GM19372 (cell line): ENCODE data around the gene ASXL3.

Experiments
- ATAC-seq: cut with Tn5 transposase; IDR thresholded peaks from one replicate; pipeline ENCODE4 v1.9.1; 2021; ENCODE audit warnings: mild to moderate bottlenecking, low read depth, moderate library complexity; ENCODE audit not compliant: unreplicated experiment

The ASXL3 gene

DNA sequence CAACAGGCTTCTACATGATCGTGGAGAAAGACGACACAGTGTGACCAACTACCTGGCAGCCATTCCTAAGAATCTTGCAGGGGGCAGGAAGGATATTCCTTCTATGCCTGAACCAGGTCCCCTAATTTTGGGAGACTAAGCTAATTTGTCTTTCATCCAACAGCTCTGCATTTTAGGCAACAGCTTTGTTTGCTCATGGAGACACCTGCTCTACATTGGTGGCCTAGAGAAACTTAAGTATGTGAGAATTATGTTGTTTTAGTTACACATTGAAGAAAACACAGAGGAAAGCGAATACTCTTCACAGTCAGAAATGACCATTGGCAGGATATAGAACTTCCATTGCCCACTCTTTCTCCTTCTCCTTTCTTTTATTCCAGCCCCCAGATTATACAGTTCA is 75.2 kb downstream of the ASXL3 start:
- no peak for ATAC-seq

DNA sequence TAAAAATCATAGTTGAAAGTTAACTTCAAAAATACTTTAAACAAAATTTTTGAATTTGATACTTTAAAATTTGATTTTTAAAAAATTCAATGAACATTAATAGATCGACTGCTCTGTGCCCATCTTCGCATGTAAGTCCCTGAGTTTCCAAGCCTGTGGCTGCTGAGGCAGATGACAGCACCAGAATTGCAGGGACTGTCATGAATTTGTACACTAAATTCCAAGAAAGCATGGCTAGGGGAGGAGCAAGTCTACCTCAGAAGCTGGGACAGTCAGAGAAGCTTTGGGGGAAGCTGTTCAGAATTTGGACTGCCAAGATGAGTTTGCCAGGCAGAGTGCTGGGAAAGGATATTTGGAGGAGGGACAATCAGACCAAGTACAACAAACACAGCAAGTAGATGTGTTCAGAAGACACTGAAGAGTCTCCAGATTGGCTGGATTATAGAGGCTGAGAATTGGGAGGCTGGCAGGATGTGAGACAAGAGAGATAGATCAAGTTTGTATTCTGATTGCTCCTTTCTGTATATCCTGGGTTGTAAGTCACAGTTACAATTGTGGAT is 79.0 kb downstream of the ASXL3 start:
- ATAC-seq, result no peak

DNA sequence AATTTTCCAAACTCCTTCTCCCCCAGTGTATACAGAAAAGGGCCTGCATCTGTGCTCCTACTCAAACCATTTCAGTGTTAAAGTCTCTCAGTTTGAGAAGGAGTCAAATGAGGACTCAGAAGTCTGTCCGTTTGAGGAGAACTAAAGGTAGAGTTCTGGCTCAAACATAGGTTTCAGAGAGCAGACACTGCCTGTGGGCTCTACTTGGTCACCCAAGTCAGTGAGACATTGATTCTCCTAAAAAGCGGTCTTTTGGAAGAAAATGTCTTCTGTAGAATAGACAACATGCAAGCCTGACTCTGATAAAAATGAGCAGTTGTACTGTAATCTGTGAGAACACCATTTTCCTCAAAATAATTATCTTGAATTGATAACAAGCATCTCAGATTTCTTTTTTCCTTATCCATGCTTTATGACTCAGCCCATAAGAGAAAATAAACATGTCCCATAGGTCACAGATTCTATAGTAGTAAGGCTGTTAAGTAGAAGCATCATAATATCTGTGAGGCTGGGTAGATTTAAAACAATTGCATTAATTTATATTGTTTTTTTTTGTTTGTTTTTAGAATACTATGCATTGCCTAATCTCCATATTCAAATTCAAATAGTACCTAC is 82.8 kb downstream of the ASXL3 start:
- no peak for ATAC-seq

DNA sequence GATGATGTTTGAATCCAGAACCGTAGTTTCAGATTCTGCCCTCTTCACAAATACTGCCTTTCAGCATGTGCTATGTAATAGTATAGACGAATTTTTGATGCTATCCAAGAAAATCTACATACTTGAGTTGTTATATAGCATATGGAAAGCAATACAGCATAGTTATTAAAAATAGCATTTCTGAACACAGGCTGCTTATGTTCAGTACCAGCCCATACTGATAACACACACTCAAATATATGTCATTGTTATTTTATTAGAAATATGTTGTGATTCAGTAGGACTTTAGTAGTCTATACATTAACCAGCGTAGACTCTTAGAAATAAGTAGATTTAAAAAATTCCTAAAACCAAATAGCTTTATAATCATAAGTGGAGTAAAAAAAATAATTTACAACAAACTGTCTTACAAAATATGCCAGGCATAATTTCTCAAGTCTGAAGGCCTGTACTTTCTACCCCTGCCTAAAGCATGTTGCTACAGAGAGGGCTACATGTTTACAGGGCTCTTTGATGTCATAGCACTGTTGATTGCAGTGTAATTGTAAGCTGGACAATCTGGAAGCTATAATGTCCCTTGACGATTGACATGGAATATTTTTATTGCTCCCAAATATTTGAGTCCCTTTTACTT is 86.3 kb downstream of the ASXL3 start:
- ATAC-seq, result no peak

GRCh38 chr18:33665187-33665586 is 87.2 kb downstream of the ASXL3 start:
- no peak for ATAC-seq

DNA sequence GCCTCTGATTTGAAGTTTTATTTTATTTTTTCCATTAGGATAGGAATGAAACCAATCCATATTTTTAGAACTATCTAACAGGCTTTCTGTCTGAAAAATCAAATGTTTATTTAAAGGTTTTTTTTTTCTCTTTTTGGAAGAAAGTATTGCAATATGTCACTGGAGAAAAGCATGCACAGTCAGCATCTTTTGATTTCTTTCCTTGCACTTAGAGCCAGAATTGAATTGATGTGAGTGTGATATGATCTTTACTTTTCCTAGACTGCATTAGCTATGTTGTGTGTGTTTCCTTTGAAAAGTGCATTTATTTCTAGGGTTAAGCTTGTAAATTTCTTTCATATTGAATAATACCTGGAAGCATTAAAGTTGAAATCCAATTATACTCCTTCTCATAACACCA is 87.6 kb downstream of the ASXL3 start:
- ATAC-seq, result no peak

GRCh38 chr18:33666915-33667314 is 88.9 kb downstream of the ASXL3 start:
- no peak for ATAC-seq

DNA sequence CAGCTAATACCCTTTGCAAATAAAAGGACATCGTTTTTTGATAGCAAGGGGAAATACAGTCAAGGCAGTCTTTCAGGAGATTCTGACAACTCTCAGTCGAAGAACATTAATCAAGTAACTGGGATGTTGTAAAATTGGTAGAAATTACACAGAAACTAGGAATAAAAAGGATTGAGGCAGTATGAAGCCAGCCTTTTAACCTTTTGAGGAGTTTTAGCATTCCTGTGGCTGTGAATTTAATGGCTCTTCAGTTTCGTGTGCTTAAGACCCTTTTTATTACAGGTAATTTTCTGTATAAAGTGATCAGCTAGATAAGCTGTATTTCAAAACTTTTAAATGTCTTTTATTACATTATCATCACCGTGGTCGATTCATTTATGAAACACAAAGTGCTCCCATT is 91.6 kb downstream of the ASXL3 start:
- ATAC-seq, result no peak

- no peak for ATAC-seq
These were observed 92.0 kb downstream of the ASXL3 start for GRCh38 chr18:33670029-33670428.

DNA sequence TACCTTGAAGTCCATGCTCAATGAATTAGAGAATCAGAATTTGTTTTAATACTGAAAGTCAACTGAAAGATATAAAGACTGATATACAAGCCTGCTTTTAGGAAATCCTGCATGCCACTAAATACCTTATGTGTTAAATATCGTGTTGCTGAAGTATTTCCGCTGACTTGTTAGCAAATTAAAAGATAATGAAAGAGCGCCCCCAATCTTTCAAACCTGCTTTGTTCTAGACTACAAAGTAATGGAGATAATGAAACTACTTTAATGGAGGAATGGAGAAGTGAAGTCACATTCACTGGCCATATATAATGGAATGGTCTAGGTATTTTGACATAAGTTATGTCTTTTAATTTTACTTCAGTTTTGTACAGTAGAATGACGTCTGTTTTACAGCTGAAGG is 95.7 kb downstream of the ASXL3 start:
- ATAC-seq, result no peak

DNA sequence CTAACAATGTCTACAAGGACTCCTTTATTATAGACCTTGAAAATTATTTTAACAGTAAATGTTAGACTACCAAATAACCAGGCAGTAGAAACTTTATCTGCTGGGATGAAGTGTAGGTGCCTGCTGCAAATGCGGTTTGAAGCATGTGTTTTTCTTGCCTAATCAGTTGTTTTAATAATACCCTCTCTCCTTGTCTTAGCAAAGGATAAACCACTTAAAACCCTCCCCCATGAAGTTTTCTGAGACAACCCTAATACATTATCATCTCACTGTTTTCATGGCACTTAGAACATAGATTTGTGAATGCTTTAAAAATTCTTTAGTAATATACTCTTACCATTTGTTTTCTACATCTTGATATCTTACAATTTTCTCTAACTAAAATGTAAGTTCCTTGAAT is 98.6 kb downstream of the ASXL3 start:
- no peak for ATAC-seq

DNA sequence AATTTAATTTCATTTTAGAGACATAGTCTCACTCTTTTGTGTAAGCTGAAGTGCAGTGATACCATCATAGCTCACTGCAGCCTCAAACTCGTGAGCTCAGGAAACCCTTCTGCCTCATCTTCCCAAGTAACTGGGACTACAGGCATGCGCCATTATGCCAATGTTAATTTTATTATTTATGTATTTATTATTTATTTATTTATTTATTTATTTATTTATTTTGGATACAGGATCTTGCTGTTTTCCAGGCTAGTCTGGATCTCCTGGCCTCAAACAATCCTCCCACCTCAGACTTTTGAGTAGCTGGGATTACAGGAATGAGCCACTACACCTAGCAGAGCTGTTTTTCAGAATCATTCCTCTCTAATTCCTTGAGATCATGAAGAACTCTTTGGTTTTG is 99.9 kb downstream of the ASXL3 start:
- no peak for ATAC-seq

GRCh38 chr18:33682436-33682835 is 104.4 kb downstream of the ASXL3 start:
- no peak for ATAC-seq

DNA sequence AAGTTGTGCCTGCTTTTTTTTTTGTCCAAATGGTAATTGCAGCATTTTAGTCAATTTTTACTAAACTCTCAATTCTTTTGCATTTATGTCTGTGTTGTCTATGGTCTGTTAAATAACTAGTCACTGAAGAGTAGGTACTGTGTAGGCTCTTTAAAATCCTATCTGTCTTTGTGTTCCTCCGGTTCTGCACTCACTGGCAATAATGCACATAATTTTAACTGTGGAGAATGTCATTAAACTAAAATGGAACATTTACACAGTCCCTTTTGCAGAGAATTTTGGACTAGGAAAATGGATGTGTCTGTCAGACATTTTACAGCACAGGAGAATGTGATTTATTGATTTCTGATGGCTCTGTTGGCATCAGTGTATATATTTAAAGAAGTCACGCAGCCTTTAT is 116.6 kb downstream of the ASXL3 start:
- no peak for ATAC-seq

DNA sequence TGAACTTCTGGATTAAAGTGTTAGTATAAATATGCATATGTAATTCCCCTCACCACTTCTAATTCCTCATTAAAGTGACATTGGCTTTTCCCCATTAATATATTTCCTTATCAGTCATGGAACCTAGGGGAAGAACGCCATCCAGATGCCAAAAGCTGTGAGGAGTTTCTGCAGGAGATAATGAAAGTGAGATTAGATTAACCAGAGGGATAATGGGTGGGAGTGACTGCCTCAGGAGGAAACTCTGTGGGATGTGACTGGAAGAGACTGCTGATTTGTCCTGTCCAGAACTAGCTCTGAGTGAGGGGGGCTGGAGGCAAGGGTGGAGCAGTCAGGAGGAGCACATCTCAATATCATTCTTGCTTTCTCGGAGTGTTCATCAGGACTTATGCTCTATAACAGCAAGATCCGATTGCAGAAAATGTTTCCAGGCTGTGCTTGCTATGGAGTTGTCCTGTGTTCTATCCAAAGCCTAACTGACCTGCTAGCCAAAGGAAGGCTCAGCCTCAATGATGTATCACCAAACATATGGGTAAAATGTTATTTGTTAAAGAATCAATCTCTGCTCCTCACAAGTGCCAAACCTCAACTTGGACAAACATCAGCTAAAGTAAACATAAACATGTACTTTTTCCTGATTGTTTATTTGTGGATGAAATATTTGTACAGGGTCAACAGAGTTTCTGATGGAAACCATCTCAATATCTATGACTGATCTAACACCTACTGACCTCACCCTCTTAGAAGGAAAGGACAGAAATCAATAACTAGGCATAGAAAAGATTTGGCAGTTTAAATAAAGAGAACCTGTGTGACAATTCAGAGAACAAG is 118.5 kb downstream of the ASXL3 start:
- no peak for ATAC-seq

- ATAC-seq, result no peak
These were observed 119.5 kb downstream of the ASXL3 start for GRCh38 chr18:33697498-33697897.

DNA sequence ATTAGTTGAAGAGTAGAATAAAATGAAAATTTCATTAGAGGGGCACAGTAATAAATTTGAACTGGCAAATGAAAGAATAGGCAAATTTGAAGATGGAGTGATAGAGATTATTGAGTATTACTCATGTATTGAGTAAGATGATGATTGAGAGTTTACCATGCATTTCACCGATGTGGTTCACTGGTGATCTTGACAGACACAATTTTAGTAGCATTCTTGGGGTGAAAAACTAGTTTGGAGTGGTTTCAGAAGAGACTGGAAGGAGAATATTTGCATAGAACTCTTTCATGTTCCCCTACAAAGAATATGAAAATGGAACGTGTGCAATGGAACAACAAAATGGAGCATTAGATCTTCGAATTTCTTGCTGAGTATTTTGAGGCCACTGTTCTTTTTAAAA is 121.4 kb downstream of the ASXL3 start:
- no peak for ATAC-seq

DNA sequence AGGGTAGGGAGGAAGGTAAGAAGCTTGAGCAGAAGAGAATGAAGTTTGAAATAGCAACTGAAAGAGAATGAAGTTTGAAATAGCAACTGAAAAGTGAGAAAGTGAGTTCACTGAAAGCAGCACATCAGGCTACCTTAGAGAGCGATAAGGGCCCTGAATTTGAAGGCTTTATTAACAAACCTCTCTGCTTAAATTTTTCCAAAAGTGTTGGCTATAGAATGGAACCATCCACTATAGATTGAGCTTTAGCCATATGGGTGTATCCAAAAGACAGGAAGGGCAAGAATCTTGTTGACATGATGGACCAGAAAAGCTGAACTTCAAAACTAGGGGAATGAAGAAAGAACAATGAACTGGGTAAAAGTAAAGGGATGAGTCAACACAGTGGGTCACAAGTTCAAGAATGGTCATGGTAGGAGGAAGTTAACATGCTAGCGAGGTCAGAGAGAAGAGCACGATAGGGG is 122.5 kb downstream of the ASXL3 start:
- no peak for ATAC-seq

GRCh38 chr18:33702625-33703024 is 124.6 kb downstream of the ASXL3 start:
- ATAC-seq, result no peak

DNA sequence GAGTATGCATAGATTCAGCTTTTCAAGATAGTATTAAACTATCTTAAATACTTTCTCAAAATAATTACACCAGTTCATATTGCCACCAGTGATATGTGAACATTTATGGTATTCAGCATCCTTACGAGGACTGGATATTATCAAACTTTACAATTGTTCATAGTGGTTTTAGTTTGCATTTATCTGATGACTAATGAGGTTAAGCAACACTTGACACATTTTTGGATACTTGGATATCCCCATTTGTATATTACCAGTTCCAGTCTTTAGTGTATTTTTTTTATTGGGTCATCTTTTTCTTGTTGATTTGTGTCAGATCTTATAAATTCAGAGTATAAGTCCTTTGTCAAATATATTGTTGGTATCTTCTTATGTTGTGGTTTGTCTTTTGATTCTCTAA is 128.4 kb downstream of the ASXL3 start:
- ATAC-seq, result no peak

- ATAC-seq, result no peak
These were observed 130.9 kb downstream of the ASXL3 start for GRCh38 chr18:33708876-33709275.
